Smooth muscle cell (in vitro differentiated cells): ENCODE measurements around the gene RNF43. TPM values are rescaled to one million over a fixed set of nuclear protein-coding genes. Genes with fewer than 3 reads are reported as not detected.

Experiments
- DNase-seq: peaks from one replicate; lab custom pipeline; 2025; ENCODE audit not compliant: unreplicated experiment; lab: John Stamatoyannopoulos, UW
- H2AFZ ChIP-seq: fragments of 200-600 bp; sonication (generic); 2 replicates; pipeline ENCODE4 v1.6.0; 2016; ENCODE audit warnings: antibody characterized with exemption, low read depth, mild to moderate bottlenecking
- H3F3A ChIP-seq: fragments of 200-600 bp; sonication (generic); 2 replicates; pipeline ENCODE4 v1.6.0; 2017; ENCODE audit warnings: antibody characterized with exemption, low read depth
- H3K27ac ChIP-seq: fragments of 200-600 bp; sonication (generic); 2 replicates; pipeline ENCODE4 v1.5.1; 2016; ENCODE audit warnings: low read depth, mild to moderate bottlenecking
- H3K27me3 ChIP-seq: fragments of 200-600 bp; sonication (generic); 2 replicates; pipeline ENCODE4 v1.6.1; 2016; ENCODE audit warnings: low read depth, mild to moderate bottlenecking
- H3K36me3 ChIP-seq: fragments of 200-600 bp; sonication (generic); 2 replicates; pipeline ENCODE4 v1.5.1; 2016; ENCODE audit warnings: low read depth
- H3K4me1 ChIP-seq: fragments of 200-600 bp; sonication (generic); 2 replicates; pipeline ENCODE4 v1.5.1; 2016; ENCODE audit warnings: low read depth
- H3K4me2 ChIP-seq: fragments of 200-600 bp; sonication (generic); 2 replicates; pipeline ENCODE4 v1.6.0; 2016; ENCODE audit warnings: mild to moderate bottlenecking
- H3K4me3 ChIP-seq: fragments of 200-600 bp; sonication (generic); 2 replicates; pipeline ENCODE4 v1.5.1; 2016; ENCODE audit warnings: mild to moderate bottlenecking
- H3K79me2 ChIP-seq: fragments of 200-600 bp; sonication (generic); 2 replicates; pipeline ENCODE4 v1.6.0; 2016; ENCODE audit warnings: low read depth, mild to moderate bottlenecking
- H3K9ac ChIP-seq: fragments of 200-600 bp; sonication (generic); 2 replicates; pipeline ENCODE4 v1.6.0; 2016; ENCODE audit warnings: low read depth
- H3K9me3 ChIP-seq: fragments of 200-600 bp; sonication (generic); replicated peaks from 2 replicates; pipeline ENCODE4 v1.5.1; 2016; ENCODE audit warnings: low read depth
- H4K20me1 ChIP-seq: fragments of 200-600 bp; sonication (generic); 2 replicates; pipeline ENCODE4 v1.6.0; 2016; ENCODE audit warnings: low read depth
- WGBS: methylation state at CpG from one replicate; pipeline ENCODE4 v1.1.7; 2016; ENCODE audit warnings: low lambda C conversion rate; 5-methylcytosine and 5-hydroxymethylcytosine counted together
- polyA plus RNA-seq: library from polyadenylated mRNA; unstranded; fragments of >200 nt; fragmentation: Nextera tagmentation; extraction: Ambion mirVana; gene quantifications from 2 replicates; pipeline ENCODE4 v1.2.1, GENCODE V29; 2016
- total RNA-seq: library from RNA; depleted of rRNA; stranded (reverse); fragments of >200 nt; gene quantifications from 2 replicates; pipeline ENCODE4 v1.2.3, GENCODE V29; 2014
- TF ChIP-seq, protein P1 (sequence below): fragments of 200-600 bp; sonication (generic); IDR thresholded peaks from 2 replicates; pipeline ENCODE4 v1.5.1; 2017; ENCODE audit warnings: borderline replicate concordance, mild to moderate bottlenecking, antibody characterized with exemption; ENCODE audit not compliant: insufficient read depth, poor library complexity, severe bottlenecking

Gene RNF43
- total and polyA plus RNA-seq, 2 experiments from 2014 or later, result 0.17 to 3.8 TPM

DNA sequence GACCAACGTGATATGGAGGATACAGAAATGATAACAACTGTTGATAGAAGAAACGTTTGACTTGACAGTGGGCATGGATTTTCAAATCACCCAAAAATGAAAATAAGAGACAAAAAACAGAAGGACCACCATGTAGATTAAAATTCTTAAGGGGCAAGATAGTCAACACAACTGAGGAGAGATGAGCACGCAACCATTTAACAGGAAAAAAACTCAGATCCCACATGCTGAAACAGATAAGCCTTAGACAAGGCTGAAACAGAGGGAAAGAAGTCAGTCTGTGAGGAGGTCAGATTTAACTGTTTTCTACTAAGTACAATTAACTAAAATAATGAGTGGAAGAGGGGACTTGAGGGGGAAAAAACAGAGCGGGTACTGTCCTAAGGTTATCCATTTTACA is 21.2 kb downstream of the RNF43 start:
- Histone ChIP-seq H3K9ac (no peak overlapping the region), H3K4me3 (no peak overlapping the region), H3K36me3 (no peaks in the 10 kb centered on the region), H3F3A (no peaks in the 10 kb centered on the region), H3K4me2 (no peak overlapping the region), H3K9me3 (no peaks in the 10 kb centered on the region), H2AFZ (no peak overlapping the region), H3K27me3 (no peaks in the 10 kb centered on the region), H3K27ac (no peak overlapping the region), H3K4me1 (no peaks in the 10 kb centered on the region), H4K20me1 (no peaks in the 10 kb centered on the region), H3K79me2 (no peaks in the 10 kb centered on the region)
- DNase-seq, result no peak
- TF ChIP-seq, protein P1, sequence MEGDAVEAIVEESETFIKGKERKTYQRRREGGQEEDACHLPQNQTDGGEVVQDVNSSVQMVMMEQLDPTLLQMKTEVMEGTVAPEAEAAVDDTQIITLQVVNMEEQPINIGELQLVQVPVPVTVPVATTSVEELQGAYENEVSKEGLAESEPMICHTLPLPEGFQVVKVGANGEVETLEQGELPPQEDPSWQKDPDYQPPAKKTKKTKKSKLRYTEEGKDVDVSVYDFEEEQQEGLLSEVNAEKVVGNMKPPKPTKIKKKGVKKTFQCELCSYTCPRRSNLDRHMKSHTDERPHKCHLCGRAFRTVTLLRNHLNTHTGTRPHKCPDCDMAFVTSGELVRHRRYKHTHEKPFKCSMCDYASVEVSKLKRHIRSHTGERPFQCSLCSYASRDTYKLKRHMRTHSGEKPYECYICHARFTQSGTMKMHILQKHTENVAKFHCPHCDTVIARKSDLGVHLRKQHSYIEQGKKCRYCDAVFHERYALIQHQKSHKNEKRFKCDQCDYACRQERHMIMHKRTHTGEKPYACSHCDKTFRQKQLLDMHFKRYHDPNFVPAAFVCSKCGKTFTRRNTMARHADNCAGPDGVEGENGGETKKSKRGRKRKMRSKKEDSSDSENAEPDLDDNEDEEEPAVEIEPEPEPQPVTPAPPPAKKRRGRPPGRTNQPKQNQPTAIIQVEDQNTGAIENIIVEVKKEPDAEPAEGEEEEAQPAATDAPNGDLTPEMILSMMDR, result no peak
- WGBS, result 65% methylated on average over 4 of the region's 4 CpGs

DNA sequence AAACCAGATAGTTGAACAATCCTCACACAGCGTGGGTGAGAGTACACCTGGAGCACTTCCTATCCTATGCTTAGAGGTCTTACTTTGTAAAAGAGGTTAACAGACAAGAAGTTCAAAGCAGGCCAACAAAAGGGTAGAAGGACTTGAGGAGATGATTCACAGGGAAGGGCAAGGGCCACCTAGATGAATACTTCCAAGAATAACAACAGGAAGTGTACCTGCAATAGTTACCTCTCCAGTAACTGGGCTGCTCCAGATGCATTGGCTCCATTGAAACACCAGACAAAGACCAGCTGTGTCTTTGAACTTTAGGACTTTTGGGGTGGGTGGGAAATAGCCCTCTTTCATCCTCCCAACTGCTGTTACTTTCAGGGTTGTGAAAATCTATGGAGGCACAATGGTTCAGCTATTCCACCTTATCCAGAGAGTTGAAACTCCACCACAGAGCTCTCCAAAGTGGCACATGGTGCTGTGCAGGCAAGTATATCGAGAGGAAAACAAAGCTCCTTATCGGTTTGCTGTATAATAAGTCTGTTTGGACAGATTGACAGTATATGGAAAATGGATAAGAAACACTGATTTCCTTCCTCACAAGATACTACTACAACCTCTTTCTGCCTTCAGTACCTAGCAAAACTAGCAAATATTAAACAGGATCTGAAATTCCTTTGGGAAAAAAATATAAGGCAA is 22.7 kb downstream of the RNF43 start:
- Histone ChIP-seq H3K9me3 (no peaks in the 10 kb centered on the region), H3K36me3 (no peaks in the 10 kb centered on the region), H3K4me3 (no peak overlapping the region), H3F3A (no peaks in the 10 kb centered on the region), H3K4me1 (no peaks in the 10 kb centered on the region), H4K20me1 (no peaks in the 10 kb centered on the region), H3K9ac (no peak overlapping the region), H3K27ac (no peak overlapping the region), H3K79me2 (no peaks in the 10 kb centered on the region), H3K27me3 (no peaks in the 10 kb centered on the region), H3K4me2 (no peak overlapping the region), H2AFZ (no peak overlapping the region)
- 91% methylated on average over 3 of the region's 3 CpGs for WGBS
- TF ChIP-seq, protein P1, result no peak
- no peak for DNase-seq

DNA sequence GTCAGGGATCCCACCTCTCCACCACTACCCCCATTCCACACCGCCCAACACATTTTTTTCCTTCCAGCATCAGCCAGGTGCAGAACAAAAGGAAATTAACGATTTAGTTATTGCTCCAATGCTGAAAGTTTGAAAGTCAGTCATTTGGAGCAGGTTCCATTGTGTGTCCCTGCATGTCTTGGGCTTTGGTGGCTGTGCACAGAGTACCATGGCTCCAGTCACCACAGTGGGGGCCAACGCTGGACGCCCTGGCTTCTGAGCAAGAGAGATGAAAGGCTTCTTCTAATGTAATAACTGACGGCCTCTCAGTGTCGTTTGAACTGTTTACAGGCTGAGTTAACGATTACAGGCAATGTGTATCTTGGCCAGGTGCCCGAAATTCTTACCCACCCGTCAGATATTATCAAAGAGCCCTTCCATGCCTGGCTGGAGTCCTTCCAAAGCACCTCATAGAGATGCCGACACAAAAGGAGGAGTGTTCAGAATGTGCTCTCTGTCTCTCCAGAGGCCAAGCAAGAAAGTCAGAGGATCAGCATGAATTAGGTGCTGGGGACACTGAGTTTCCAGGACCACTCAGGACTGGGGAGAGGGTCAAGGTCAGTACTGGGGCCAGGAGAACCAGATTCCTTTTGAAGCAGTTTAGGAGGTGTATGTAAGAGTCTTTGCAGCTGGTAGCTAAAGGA is 25.9 kb downstream of the RNF43 start:
- WGBS, result 45% methylated on average over 10 of the region's 10 CpGs
- Histone ChIP-seq H2AFZ (no peak overlapping the region), H4K20me1 (no peaks in the 10 kb centered on the region), H3K9ac (no peak overlapping the region), H3K9me3 (no peaks in the 10 kb centered on the region), H3K4me3 (no peak overlapping the region), H3K79me2 (no peaks in the 10 kb centered on the region), H3K36me3 (no peaks in the 10 kb centered on the region), H3F3A (no peaks in the 10 kb centered on the region), H3K27ac (no peak overlapping the region), H3K4me1 (peaks cover 6% of the 10 kb centered on the region), H3K27me3 (no peaks in the 10 kb centered on the region), H3K4me2 (no peak overlapping the region)
- DNase-seq, result no peak
- TF ChIP-seq, protein P1, result no peak

DNA sequence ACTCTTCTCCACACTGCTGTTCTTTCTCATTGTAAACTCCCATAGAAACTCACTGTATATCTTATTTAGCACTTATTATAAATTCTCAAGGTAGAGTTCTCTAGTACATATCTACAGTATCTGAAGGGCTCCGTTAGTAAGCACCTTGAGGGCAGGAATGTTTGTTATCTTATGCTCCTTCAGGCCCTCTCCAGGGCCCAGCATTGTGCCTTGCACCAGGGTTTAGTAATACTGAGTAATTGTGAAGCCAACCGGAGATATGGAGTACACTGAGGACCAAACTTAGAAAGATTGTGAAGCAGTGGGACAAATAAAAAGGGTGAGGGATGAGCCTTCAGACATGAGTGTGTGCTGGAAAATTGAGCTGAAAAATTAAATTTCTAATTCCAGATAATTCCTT is 26.4 kb downstream of the RNF43 start:
- H3K27me3 ChIP-seq, result no peaks in the 10 kb centered on the region
- no peak overlapping the region for H3K4me3 ChIP-seq
- H2AFZ ChIP-seq, result no peak overlapping the region
- no peaks in the 10 kb centered on the region for H3K9me3 ChIP-seq
- no peaks in the 10 kb centered on the region for H4K20me1 ChIP-seq
- DNase-seq, result no peak
- TF ChIP-seq, protein P1, result no peak
- H3K36me3 ChIP-seq, result no peaks in the 10 kb centered on the region
- 89% methylated on average over 2 of the region's 2 CpGs for WGBS
- H3K79me2 ChIP-seq, result no peaks in the 10 kb centered on the region
- no peak overlapping the region for H3K9ac ChIP-seq
- peaks cover 6% of the 10 kb centered on the region for H3K4me1 ChIP-seq
- no peak overlapping the region for H3K4me2 ChIP-seq
- H3K27ac ChIP-seq, result no peak overlapping the region
- no peaks in the 10 kb centered on the region for H3F3A ChIP-seq
